ENCODE data around the gene ADAMTS2.
"Not testable (repeated sequence)": the region's sequence is repeated elsewhere in the genome, so short reads cannot be mapped to it uniquely, and the experiment has no call there.

The ADAMTS2 gene

GRCh38 chr5:179110528-179110927 lies 234.7 kb downstream of the ADAMTS2 start:
- Mint-ChIP-seq H3K27ac (no peak overlapping the region), H3K9me3 (ENCODE audit: low read depth) (peaks cover 27% of the 10 kb centered on the region), H3K36me3 (peaks cover 13% of the 10 kb centered on the region), H3K27me3 (peaks cover 3% of the 10 kb centered on the region), H3K4me1 (ENCODE audit: low read depth) (no peaks in the 10 kb centered on the region), H3K4me3 (no peak overlapping the region)

DNA sequence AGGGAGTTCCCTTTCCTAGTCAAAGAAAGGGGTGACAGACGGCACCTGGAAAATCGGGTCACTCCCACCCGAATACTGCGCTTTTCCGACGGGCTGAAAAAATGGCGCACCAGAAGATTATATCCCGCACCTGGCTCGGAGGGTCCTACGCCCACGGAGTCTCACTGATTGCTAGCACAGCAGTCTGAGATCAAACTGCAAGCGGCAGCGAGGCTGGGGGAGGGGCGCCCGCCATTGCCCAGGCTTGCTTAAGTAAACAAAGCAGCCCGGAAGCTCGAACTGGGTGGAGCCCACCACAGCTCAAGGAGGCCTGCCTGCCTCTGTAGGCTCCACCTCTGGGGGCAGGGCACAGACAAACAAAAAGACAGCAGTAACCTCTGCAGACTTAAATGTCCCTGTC lies 244.0 kb downstream of the ADAMTS2 start:
- H3K27me3 Mint-ChIP-seq; H3K27ac Mint-ChIP-seq; H3K36me3 Mint-ChIP-seq; H3K9me3 Mint-ChIP-seq (ENCODE audit: low read depth); H3K4me3 Mint-ChIP-seq; H3K4me1 Mint-ChIP-seq (ENCODE audit: low read depth): not testable (repeated sequence)

DNA sequence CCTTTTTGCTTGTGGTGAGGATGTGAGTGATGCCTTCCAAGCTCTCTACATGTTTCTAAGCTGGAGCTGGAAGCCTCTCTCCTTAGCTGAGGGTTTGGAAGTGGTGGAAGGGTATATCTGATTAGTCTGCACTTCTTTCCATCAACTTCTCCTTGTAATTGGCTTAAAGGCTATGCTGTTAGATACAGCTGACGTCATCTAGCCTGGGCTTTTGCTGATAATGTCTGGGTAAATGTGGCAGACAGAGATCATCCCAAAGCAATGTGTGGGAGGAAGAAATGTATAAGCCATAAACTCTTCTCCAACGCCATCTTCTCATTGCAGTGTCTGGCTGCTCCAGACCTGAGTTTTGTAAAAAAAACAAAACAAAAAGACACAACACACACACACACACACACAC lies 255.8 kb downstream of the ADAMTS2 start:
- Mint-ChIP-seq H3K4me1 (ENCODE audit: low read depth) (no peaks in the 10 kb centered on the region), H3K27me3 (no peaks in the 10 kb centered on the region), H3K36me3 (peaks cover 22% of the 10 kb centered on the region), H3K9me3 (ENCODE audit: low read depth) (peaks cover 48% of the 10 kb centered on the region), H3K4me3 (no peak overlapping the region), H3K27ac (no peak overlapping the region)

DNA sequence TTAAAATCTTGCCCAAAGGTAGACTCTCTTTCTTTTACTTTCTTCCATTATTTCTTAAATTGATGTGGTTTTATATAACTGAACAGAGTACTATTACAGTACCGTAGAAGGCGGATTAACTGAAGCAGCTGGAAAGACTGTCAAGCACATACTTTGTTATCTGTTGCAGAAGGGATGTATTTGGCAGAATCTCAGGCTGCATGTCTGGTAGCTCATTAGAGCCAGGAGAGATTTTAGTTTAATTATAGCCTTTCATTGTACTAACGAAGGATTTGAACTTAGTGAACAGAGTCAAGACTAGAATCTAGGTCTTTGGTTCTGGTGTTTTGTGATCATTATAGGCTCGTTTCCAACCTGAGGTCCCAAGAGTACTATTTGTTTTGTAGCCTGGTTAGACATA lies 264.5 kb downstream of the ADAMTS2 start:
- Mint-ChIP-seq H3K4me1 (ENCODE audit: low read depth) (no peaks in the 10 kb centered on the region), H3K4me3 (no peak overlapping the region), H3K9me3 (ENCODE audit: low read depth) (peaks cover 44% of the 10 kb centered on the region), H3K27me3 (no peaks in the 10 kb centered on the region), H3K36me3 (peaks cover 57% of the 10 kb centered on the region), H3K27ac (no peak overlapping the region)

GRCh38 chr5:179079165-179079987 lies 265.9 kb downstream of the ADAMTS2 start:
- Mint-ChIP-seq H3K9me3 (ENCODE audit: low read depth) (peaks cover 45% of the 10 kb centered on the region), H3K36me3 (peaks cover 62% of the 10 kb centered on the region), H3K27me3 (no peaks in the 10 kb centered on the region), H3K27ac (no peak overlapping the region), H3K4me3 (no peak overlapping the region), H3K4me1 (ENCODE audit: low read depth) (no peaks in the 10 kb centered on the region)

GRCh38 chr5:179065703-179066102 lies 279.6 kb downstream of the ADAMTS2 start:
- no peak overlapping the region for H3K27ac Mint-ChIP-seq
- H3K36me3 Mint-ChIP-seq, result peaks cover 66% of the 10 kb centered on the region
- H3K27me3 Mint-ChIP-seq, result no peaks in the 10 kb centered on the region
- no peak overlapping the region for H3K4me3 Mint-ChIP-seq
- peaks cover 24% of the 10 kb centered on the region for H3K9me3 Mint-ChIP-seq (ENCODE audit: low read depth)
- H3K4me1 Mint-ChIP-seq (ENCODE audit: low read depth), result peaks cover 18% of the 10 kb centered on the region

GRCh38 chr5:179061025-179061424 lies 284.2 kb downstream of the ADAMTS2 start:
- H3K27ac Mint-ChIP-seq, result peak overlapping the region; percentile 88
- peaks cover 35% of the 10 kb centered on the region for H3K36me3 Mint-ChIP-seq
- peaks cover 26% of the 10 kb centered on the region for H3K4me1 Mint-ChIP-seq (ENCODE audit: low read depth)
- peak overlapping the region; percentile 91 for H3K4me3 Mint-ChIP-seq
- H3K9me3 Mint-ChIP-seq (ENCODE audit: low read depth), result peaks cover 11% of the 10 kb centered on the region
- H3K27me3 Mint-ChIP-seq, result peaks cover 2% of the 10 kb centered on the region
